HL-60 (cell line): ENCODE measurements around the gene MACROD2.

ENCODE experiments used
- DNase-seq, 2 experiments: peaks; one replicate each; pipeline ENCODE4 v3.0.0-alpha.2; 2010 to 2020; ENCODE audit warnings: low read depth in 1 of 2, low spot score in 1 of 2
- H3K27ac ChIP-seq: fragments of 250-450 bp; sonication (Bioruptor Pico); replicated peaks from 2 replicates; pipeline ENCODE4 v1.5.1; 2020; ENCODE audit warnings: mild to moderate bottlenecking, moderate library complexity
- H3K27me3 ChIP-seq: fragments of 250-450 bp; sonication (Bioruptor Pico); 2 replicates; pipeline ENCODE4 v1.5.1; 2021; ENCODE audit warnings: mild to moderate bottlenecking, moderate library complexity; ENCODE audit not compliant: insufficient read depth, poor library complexity, severe bottlenecking
- H3K4me3 ChIP-seq: replicated peaks from 2 replicates; pipeline ENCODE4 v1.5.1; 2011; ENCODE audit warnings: mild to moderate bottlenecking, control low read depth, low read length; ENCODE audit not compliant: insufficient read depth
- GABPA ChIP-seq: IDR thresholded peaks from 2 replicates; pipeline ENCODE4 v1.6.1; 2012; ENCODE audit warnings: low read depth
- POLR2AphosphoS5 ChIP-seq: IDR thresholded peaks from 2 replicates; pipeline ENCODE4 v1.6.1; 2012; ENCODE audit warnings: low read depth
- SPI1 ChIP-seq: IDR thresholded peaks from 2 replicates; pipeline ENCODE4 v1.6.1; 2012; ENCODE audit warnings: low read depth, mild to moderate bottlenecking, borderline replicate concordance
- TF ChIP-seq, protein P1 (sequence below): IDR thresholded peaks from one replicate; pipeline ENCODE4 v1.5.1; 2011; ENCODE audit warnings: low read length, control low read depth, inconsistent platforms; ENCODE audit not compliant: insufficient read depth
- TF ChIP-seq, protein P2 (sequence below): IDR thresholded peaks from 2 replicates; pipeline ENCODE4 v1.6.1; 2012; ENCODE audit warnings: low read depth; ENCODE audit not compliant: insufficient replicate concordance

Gene MACROD2

DNA sequence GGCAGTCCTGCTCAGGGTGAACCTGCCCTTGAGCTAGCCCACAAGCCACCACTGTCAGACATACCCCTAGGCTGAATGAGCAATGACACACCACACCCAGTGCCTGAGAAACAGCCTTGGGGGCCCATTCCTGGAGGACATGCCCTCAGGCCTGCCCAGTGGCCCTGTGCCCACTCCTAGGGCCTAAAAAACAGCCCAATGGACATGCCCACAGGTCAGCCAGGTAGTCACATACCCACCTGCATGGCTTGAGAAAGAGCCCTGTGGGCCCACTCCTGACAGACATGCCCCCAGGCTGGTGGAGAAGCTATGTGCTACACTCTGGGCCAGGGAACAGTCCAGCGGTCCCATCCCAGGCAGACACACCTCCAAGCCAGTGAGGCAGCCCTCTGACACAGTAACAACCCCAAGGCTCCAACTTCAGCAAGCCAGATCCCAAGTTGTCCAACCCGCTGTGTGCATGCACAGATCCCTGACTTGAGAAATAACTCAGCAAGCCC lies 2086.8 kb downstream of the MACROD2 start:
- Histone ChIP-seq H3K27me3 (no peaks in the 10 kb centered on the region), H3K4me3 (no peak overlapping the region), H3K27ac (no peak overlapping the region)
- TF ChIP-seq, protein P1, sequence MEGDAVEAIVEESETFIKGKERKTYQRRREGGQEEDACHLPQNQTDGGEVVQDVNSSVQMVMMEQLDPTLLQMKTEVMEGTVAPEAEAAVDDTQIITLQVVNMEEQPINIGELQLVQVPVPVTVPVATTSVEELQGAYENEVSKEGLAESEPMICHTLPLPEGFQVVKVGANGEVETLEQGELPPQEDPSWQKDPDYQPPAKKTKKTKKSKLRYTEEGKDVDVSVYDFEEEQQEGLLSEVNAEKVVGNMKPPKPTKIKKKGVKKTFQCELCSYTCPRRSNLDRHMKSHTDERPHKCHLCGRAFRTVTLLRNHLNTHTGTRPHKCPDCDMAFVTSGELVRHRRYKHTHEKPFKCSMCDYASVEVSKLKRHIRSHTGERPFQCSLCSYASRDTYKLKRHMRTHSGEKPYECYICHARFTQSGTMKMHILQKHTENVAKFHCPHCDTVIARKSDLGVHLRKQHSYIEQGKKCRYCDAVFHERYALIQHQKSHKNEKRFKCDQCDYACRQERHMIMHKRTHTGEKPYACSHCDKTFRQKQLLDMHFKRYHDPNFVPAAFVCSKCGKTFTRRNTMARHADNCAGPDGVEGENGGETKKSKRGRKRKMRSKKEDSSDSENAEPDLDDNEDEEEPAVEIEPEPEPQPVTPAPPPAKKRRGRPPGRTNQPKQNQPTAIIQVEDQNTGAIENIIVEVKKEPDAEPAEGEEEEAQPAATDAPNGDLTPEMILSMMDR = no peak
- no peak for TF ChIP-seq GABPA
- TF ChIP-seq SPI1 = no peak
- DNase-seq = no peak

DNA sequence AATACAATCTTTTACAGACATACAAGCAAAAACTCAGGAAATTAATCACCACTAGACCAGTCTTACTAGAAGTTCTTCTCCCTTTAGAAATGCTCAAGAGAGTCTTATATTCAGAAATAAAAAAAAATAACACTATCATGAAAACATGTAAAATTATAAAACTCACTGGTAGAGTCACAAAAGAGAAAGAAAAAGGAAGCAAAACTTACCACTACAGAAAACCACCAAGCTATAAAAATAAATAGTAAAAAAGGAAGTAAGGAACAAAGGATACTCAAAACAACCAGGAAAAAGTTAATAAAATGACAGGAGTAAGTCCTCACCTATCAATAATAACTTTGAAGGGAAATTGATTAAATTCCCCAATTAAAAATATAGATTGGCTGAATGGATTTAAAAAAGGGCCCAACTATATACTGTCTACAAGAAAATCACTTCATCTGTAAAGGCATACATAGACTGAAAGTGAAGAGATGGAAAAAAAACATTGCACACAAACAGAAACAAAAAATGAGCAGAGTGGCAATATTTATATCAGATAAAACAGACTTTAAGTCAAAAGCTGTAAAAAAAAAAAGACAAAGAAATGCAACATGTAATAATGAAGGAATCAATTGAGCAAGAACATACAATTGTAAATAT lies 2088.4 kb downstream of the MACROD2 start:
- DNase-seq = no peak
- TF ChIP-seq, protein P1 = no peak
- TF ChIP-seq, protein P2, sequence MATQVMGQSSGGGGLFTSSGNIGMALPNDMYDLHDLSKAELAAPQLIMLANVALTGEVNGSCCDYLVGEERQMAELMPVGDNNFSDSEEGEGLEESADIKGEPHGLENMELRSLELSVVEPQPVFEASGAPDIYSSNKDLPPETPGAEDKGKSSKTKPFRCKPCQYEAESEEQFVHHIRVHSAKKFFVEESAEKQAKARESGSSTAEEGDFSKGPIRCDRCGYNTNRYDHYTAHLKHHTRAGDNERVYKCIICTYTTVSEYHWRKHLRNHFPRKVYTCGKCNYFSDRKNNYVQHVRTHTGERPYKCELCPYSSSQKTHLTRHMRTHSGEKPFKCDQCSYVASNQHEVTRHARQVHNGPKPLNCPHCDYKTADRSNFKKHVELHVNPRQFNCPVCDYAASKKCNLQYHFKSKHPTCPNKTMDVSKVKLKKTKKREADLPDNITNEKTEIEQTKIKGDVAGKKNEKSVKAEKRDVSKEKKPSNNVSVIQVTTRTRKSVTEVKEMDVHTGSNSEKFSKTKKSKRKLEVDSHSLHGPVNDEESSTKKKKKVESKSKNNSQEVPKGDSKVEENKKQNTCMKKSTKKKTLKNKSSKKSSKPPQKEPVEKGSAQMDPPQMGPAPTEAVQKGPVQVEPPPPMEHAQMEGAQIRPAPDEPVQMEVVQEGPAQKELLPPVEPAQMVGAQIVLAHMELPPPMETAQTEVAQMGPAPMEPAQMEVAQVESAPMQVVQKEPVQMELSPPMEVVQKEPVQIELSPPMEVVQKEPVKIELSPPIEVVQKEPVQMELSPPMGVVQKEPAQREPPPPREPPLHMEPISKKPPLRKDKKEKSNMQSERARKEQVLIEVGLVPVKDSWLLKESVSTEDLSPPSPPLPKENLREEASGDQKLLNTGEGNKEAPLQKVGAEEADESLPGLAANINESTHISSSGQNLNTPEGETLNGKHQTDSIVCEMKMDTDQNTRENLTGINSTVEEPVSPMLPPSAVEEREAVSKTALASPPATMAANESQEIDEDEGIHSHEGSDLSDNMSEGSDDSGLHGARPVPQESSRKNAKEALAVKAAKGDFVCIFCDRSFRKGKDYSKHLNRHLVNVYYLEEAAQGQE = no peak
- no peak for TF ChIP-seq POLR2AphosphoS5
- no peak for TF ChIP-seq GABPA
- H3K4me3 ChIP-seq = no peak overlapping the region
- no peaks in the 10 kb centered on the region for H3K27me3 ChIP-seq
- H3K27ac ChIP-seq = no peak overlapping the region

GRCh38 chr20:16095226-16095625 lies 2099.9 kb downstream of the MACROD2 start:
- no peak overlapping the region for H3K27ac ChIP-seq
- no peaks in the 10 kb centered on the region for H3K27me3 ChIP-seq
- TF ChIP-seq GABPA = no peak
- no peak for TF ChIP-seq POLR2AphosphoS5
- TF ChIP-seq, protein P2 = no peak
- TF ChIP-seq, protein P1 = no peak
- TF ChIP-seq SPI1 = no peak
- no peak overlapping the region for H3K4me3 ChIP-seq
- no peak for DNase-seq
